Umbilical cord (tissue), 2 donors: Measurements from ENCODE around the gene CHD3. TPM values are rescaled to one million over a fixed set of nuclear protein-coding genes. Genes with fewer than 3 reads are reported as not detected.

Source experiments
- DNase-seq: peaks from one replicate; pipeline ENCODE4 v3.0.0-alpha.2; 2015; ENCODE audit warnings: low spot score
- total RNA-seq: library from RNA; depleted of rRNA; stranded (reverse); fragments of >200 nt; gene quantifications from one replicate; pipeline ENCODE4 v1.2.3, GENCODE V29; 2014; ENCODE audit warnings: low replicate concordance; ENCODE audit not compliant: insufficient read depth

CHD3 gene
- total RNA-seq, 1 donor from 2014 or later = 88.6 TPM

GRCh38 chr17:7894226-7894625, 5.6 kb downstream of the CHD3 start:
- DNase-seq = no peak

GRCh38 chr17:7894866-7895265, 6.3 kb downstream of the CHD3 start:
- DNase-seq = no peak

- no peak for DNase-seq
Measured at GRCh38 chr17:7897090-7897489, 8.5 kb downstream of the CHD3 start.

GRCh38 chr17:7897773-7898172, 9.2 kb downstream of the CHD3 start:
- DNase-seq = peak; percentile 84

- no peak for DNase-seq
Measured at GRCh38 chr17:7903154-7904103, 14.8 kb downstream of the CHD3 start.

- no peak for DNase-seq
Measured at GRCh38 chr17:7909089-7909488, 20.5 kb downstream of the CHD3 start.

- no peak for DNase-seq
Measured at GRCh38 chr17:7910281-7910680, 21.7 kb downstream of the CHD3 start.

GRCh38 chr17:7910711-7911110, 22.1 kb downstream of the CHD3 start:
- DNase-seq = no peak

- DNase-seq = no peak
Measured at GRCh38 chr17:7911116-7911515, 22.5 kb downstream of the CHD3 start.

GRCh38 chr17:7912927-7913524, 24.4 kb downstream of the CHD3 start:
- peak; percentile 84 for DNase-seq

GRCh38 chr17:7915179-7915610, 26.6 kb downstream of the CHD3 start:
- no peak for DNase-seq

- DNase-seq = peak; percentile 98
Measured at GRCh38 chr17:7915611-7916384, 27.2 kb downstream of the CHD3 start, which contains the start of gene RNF227. RNF227 (minus strand) TSS chr17:7916289; CDS start chr17:7916195, 94 bp downstream.

- no peak for DNase-seq
Measured at GRCh38 chr17:7916385-7916682, 27.7 kb downstream of the CHD3 start.

GRCh38 chr17:7916808-7917207, 28.2 kb downstream of the CHD3 start:
- peak; percentile 18 for DNase-seq

- no peak for DNase-seq
Measured at GRCh38 chr17:7922269-7922844, 33.8 kb downstream of the CHD3 start.

- DNase-seq = peak; percentile 89
Measured at GRCh38 chr17:7922845-7923628, 34.4 kb downstream of the CHD3 start.

GRCh38 chr17:7927596-7927995, 39.0 kb downstream of the CHD3 start:
- DNase-seq = no peak

GRCh38 chr17:7929158-7930023, 40.8 kb downstream of the CHD3 start, which contains the start of gene KCNAB3:
KCNAB3 (minus strand) TSS chr17:7929856; CDS start chr17:7929435, 421 bp downstream.
- peak; percentile 84 for DNase-seq

GRCh38 chr17:7930841-7931631, 42.4 kb downstream of the CHD3 start:
- no peak for DNase-seq
